Activated T-helper 2 cell treated with anti-CD3 and anti-CD28 coated beads, Interferon-gamma antibody, Interleukin-2, Interleukin-4, amounts not matched to agents 10 μg/mL and 5 μg/mL and 100 μg/mL, durations not matched to agents 14 hours and 24 hours and 36 hours (primary cell): ENCODE results near the gene SLCO3A1. TPM values are rescaled to one million over a fixed set of nuclear protein-coding genes. Genes with fewer than 3 reads are reported as not detected.

Experiments
- DNase-seq: peaks from one replicate; pipeline ENCODE4 v3.0.0; 2021; ENCODE audit warnings: low spot score
- H3K27ac Mint-ChIP-seq: one replicate; pipeline ENCODE4 v1.8.0; 2021; ENCODE audit warnings: mixed read lengths
- H3K27me3 Mint-ChIP-seq: one replicate; pipeline ENCODE4 v1.8.0; 2021; ENCODE audit warnings: low read depth, mixed read lengths
- H3K36me3 Mint-ChIP-seq: one replicate; pipeline ENCODE4 v1.8.0; 2021; ENCODE audit warnings: low read depth, mixed read lengths
- H3K4me1 Mint-ChIP-seq: one replicate; pipeline ENCODE4 v1.8.0; 2021; ENCODE audit warnings: low read depth, mixed read lengths
- H3K4me3 Mint-ChIP-seq: one replicate; pipeline ENCODE4 v1.8.0; 2021; ENCODE audit warnings: low read depth, mild to moderate bottlenecking, moderate library complexity, mixed read lengths
- H3K9me3 Mint-ChIP-seq: one replicate; pipeline ENCODE4 v1.8.0; 2021; ENCODE audit warnings: mixed read lengths
- intact Hi-C: fragments of 100-400 bp; cut with micrococcal nuclease; formaldehyde crosslinking; loops from one replicate; pipeline ENCODE4 v1.15.1; 2023
- total RNA-seq: library from RNA; stranded (reverse); gene quantifications from 2 replicates; pipeline ENCODE4 v1.2.3, GENCODE V29; 2022

SLCO3A1 gene
- total RNA-seq, 1 donor from 2014 or later: 26.3 TPM

- H3K9me3 Mint-ChIP-seq: no peaks in the 10 kb centered on the region
- H3K27ac Mint-ChIP-seq: no peak overlapping the region
- H3K4me1 Mint-ChIP-seq: peaks cover 7% of the 10 kb centered on the region
- intact Hi-C loops: no loop called here
- DNase-seq: no peak
- no peaks in the 10 kb centered on the region for H3K27me3 Mint-ChIP-seq
- no peak overlapping the region for H3K4me3 Mint-ChIP-seq
- H3K36me3 Mint-ChIP-seq: peaks cover 6% of the 10 kb centered on the region
Observed at GRCh38 chr15:92153620-92154019, 300.1 kb downstream of the SLCO3A1 start.

- Mint-ChIP-seq H3K4me3 (no peak overlapping the region), H3K27me3 (no peaks in the 10 kb centered on the region), H3K9me3 (no peaks in the 10 kb centered on the region), H3K4me1 (peaks cover 9% of the 10 kb centered on the region), H3K36me3 (peaks cover 3% of the 10 kb centered on the region), H3K27ac (no peak overlapping the region)
- DNase-seq: no peak
- intact Hi-C loops: no loop called here
Observed at GRCh38 chr15:92155934-92156333, 302.4 kb downstream of the SLCO3A1 start.

- no peak overlapping the region for H3K4me3 Mint-ChIP-seq
- H3K4me1 Mint-ChIP-seq: peaks cover 13% of the 10 kb centered on the region
- DNase-seq: no peak
- peaks cover under 1% of the 10 kb centered on the region for H3K36me3 Mint-ChIP-seq
- no peak overlapping the region for H3K27ac Mint-ChIP-seq
- H3K27me3 Mint-ChIP-seq: no peaks in the 10 kb centered on the region
- intact Hi-C loops: no loop called here
- H3K9me3 Mint-ChIP-seq: no peaks in the 10 kb centered on the region
Observed at GRCh38 chr15:92157666-92158298, 304.3 kb downstream of the SLCO3A1 start.

GRCh38 chr15:92158426-92158825, 304.9 kb downstream of the SLCO3A1 start:
- Mint-ChIP-seq H3K27ac (no peak overlapping the region), H3K36me3 (peaks cover 5% of the 10 kb centered on the region), H3K4me3 (no peak overlapping the region), H3K27me3 (no peaks in the 10 kb centered on the region), H3K9me3 (no peaks in the 10 kb centered on the region), H3K4me1 (peaks cover 13% of the 10 kb centered on the region)
- DNase-seq: no peak
- intact Hi-C loops: no loop called here

GRCh38 chr15:92159481-92159880, 306.0 kb downstream of the SLCO3A1 start:
- Mint-ChIP-seq H3K9me3 (no peaks in the 10 kb centered on the region), H3K27me3 (no peaks in the 10 kb centered on the region), H3K27ac (no peak overlapping the region), H3K4me3 (no peak overlapping the region), H3K36me3 (peaks cover 5% of the 10 kb centered on the region), H3K4me1 (peaks cover 13% of the 10 kb centered on the region)
- no peak for DNase-seq
- intact Hi-C loops: no loop called here

- no peaks in the 10 kb centered on the region for H3K27me3 Mint-ChIP-seq
- H3K27ac Mint-ChIP-seq: no peak overlapping the region
- peaks cover 13% of the 10 kb centered on the region for H3K4me1 Mint-ChIP-seq
- H3K9me3 Mint-ChIP-seq: no peaks in the 10 kb centered on the region
- intact Hi-C loops: no loop called here
- peaks cover 5% of the 10 kb centered on the region for H3K36me3 Mint-ChIP-seq
- H3K4me3 Mint-ChIP-seq: no peak overlapping the region
- DNase-seq: no peak
Observed at GRCh38 chr15:92159906-92160841, 306.7 kb downstream of the SLCO3A1 start.

- intact Hi-C loops: no loop called here
- Mint-ChIP-seq H3K9me3 (no peaks in the 10 kb centered on the region), H3K27ac (no peak overlapping the region), H3K4me3 (no peak overlapping the region), H3K36me3 (peaks cover 9% of the 10 kb centered on the region), H3K4me1 (peaks cover 13% of the 10 kb centered on the region), H3K27me3 (no peaks in the 10 kb centered on the region)
- DNase-seq: no peak
Observed at GRCh38 chr15:92161039-92161670, 307.6 kb downstream of the SLCO3A1 start.

- peaks cover 13% of the 10 kb centered on the region for H3K4me1 Mint-ChIP-seq
- DNase-seq: no peak
- peaks cover 9% of the 10 kb centered on the region for H3K36me3 Mint-ChIP-seq
- H3K27me3 Mint-ChIP-seq: no peaks in the 10 kb centered on the region
- no peak overlapping the region for H3K27ac Mint-ChIP-seq
- H3K4me3 Mint-ChIP-seq: no peak overlapping the region
- no peaks in the 10 kb centered on the region for H3K9me3 Mint-ChIP-seq
- intact Hi-C loops: no loop called here
Observed at GRCh38 chr15:92162657-92163056, 309.1 kb downstream of the SLCO3A1 start.

GRCh38 chr15:92163641-92164040, 310.1 kb downstream of the SLCO3A1 start:
- Mint-ChIP-seq H3K27ac (no peak overlapping the region), H3K27me3 (no peaks in the 10 kb centered on the region), H3K4me1 (peaks cover 6% of the 10 kb centered on the region), H3K4me3 (no peak overlapping the region), H3K36me3 (peaks cover 9% of the 10 kb centered on the region), H3K9me3 (no peaks in the 10 kb centered on the region)
- no peak for DNase-seq
- intact Hi-C loops: no loop called here

- Mint-ChIP-seq H3K27ac (no peak overlapping the region), H3K27me3 (no peaks in the 10 kb centered on the region), H3K36me3 (peaks cover 9% of the 10 kb centered on the region), H3K4me3 (no peak overlapping the region), H3K4me1 (peaks cover 4% of the 10 kb centered on the region), H3K9me3 (no peaks in the 10 kb centered on the region)
- intact Hi-C loops: no loop called here
- no peak for DNase-seq
Observed at GRCh38 chr15:92164327-92165000, 311.0 kb downstream of the SLCO3A1 start.

- DNase-seq: no peak
- H3K4me1 Mint-ChIP-seq: peaks cover 4% of the 10 kb centered on the region
- H3K36me3 Mint-ChIP-seq: peaks cover 9% of the 10 kb centered on the region
- H3K27ac Mint-ChIP-seq: no peak overlapping the region
- H3K27me3 Mint-ChIP-seq: no peaks in the 10 kb centered on the region
- intact Hi-C loops: no loop called here
- no peak overlapping the region for H3K4me3 Mint-ChIP-seq
- no peaks in the 10 kb centered on the region for H3K9me3 Mint-ChIP-seq
Observed at GRCh38 chr15:92165001-92165346, 311.5 kb downstream of the SLCO3A1 start.

- Mint-ChIP-seq H3K4me3 (no peak overlapping the region), H3K4me1 (peaks cover 4% of the 10 kb centered on the region), H3K27me3 (no peaks in the 10 kb centered on the region), H3K9me3 (no peaks in the 10 kb centered on the region), H3K36me3 (peaks cover 9% of the 10 kb centered on the region), H3K27ac (no peak overlapping the region)
- DNase-seq: no peak
- intact Hi-C loops: no loop called here
Observed at GRCh38 chr15:92166029-92166428, 312.5 kb downstream of the SLCO3A1 start.
